ENCODE results near the gene PDE3A. TPM values are rescaled to one million over a fixed set of nuclear protein-coding genes. Genes with fewer than 3 reads are reported as not detected.

Gene PDE3A
- total RNA-seq, 1 experiment from 2014 or later, result not detected

DNA sequence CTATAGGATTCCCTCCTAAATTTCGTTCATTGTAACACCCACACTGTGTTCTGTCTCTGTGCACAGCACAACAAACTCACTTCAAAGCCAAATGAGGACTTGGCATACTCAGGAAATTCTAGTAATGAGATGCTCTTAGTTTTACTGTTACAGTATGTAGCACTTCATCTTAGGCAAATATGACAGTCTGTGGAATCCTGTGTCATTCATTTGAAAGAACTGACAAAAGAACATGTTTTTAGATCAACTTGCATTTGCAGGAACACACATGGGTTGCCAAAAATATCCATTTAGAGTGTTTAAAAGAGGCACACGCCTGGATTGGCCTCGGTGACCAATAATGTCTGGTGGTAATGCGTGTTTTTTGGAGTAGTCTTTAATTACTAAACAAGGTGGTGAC, 56.5 kb downstream of the PDE3A start:
- DNase-seq (ENCODE audit: low spot score), result no peak

DNA sequence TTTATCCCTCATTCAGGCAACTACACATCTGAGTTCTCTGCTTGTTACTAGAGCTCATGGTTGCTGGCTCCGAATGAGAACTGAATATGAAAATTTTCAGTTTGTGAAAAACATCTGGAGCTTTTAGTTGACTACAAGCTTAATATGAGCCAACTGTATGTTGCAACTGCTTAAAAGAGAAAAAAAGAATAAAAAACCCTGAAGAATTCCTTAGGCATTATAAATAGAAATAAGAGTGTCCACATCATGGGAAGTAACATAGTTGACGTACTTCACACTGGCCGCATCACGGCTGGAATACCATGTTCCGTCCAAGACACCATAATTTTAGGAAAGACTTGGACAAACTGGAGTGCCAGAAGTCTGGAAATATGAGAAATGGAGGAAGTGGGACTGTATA, 57.9 kb downstream of the PDE3A start:
- no peak for DNase-seq (ENCODE audit: low spot score)

DNA sequence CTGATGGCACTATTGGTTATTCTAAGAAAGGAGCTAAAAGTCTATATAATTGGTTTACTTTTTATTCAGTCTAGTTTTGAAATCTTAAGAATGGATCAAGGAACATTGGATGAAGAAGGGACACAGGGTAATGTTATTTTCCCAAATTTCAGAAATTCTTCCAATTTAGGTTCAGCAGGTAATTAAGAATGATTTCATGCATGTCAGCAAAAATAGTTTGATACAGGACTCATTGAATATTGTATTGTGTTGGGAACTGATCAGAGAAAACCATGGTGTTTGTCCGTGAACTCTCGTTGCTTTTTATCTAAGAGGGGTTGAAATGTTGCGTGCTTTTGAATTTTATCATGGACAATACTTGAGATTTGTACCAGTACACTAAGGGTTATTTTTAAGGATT, 58.6 kb downstream of the PDE3A start:
- DNase-seq (ENCODE audit: low spot score), result no peak

DNA sequence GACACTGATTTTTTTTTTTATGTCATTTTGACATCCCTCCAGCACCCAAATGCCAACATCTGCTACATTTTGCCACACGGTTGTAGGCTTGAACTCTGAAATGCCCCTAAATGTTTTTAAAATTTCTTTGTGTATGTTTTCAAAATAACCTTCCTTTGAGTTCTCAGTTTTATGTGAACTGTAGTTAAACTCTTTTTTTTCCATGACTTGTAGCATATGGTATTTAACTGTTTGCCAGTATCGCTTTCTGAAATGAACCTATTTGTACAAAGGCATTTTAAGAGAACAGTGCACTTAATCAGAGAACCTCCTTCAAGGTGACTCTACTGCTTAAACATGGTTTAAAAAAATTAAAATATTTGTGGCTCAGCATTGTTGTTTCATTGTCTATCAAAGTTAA, 61.5 kb downstream of the PDE3A start:
- DNase-seq (ENCODE audit: low spot score), result no peak

DNA sequence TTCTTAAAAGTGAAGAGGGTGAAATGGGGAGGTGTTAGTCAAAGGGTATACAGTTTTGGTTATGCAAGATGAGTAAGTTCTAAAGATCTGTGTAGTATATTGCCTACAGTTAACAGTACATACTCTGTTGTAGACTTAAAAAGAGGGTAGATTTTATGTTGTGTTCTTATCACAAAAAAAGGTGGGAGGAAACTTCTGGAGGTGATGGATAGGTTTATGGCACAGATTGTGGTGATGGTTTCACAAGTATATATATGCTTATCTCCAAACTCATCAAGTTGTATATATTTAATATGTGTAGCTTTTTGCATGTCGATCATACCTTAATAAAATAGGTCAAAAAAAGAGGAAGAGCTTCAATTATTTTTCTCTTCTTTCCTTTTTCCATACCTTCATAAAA, 64.0 kb downstream of the PDE3A start:
- no peak for DNase-seq (ENCODE audit: low spot score)

DNA sequence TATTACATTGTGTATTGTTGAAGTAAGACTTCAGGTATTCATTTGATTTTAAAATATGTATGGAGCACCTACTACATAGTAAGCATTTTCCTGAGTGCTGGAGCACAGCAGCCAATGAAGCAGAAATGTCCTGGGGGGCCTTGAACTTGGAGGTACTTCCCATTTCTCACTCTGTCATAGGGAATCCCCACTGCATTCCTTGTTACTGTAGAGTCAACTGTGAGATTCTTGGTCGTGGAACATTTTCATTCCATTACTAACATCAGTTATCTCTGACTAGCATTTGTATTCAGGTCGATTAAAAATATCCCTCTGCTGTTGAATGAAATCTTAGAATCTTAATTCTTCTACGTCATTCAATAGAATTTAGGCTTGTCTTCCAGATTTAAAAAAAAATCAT, 66.7 kb downstream of the PDE3A start:
- DNase-seq (ENCODE audit: low spot score), result peak; percentile 5

DNA sequence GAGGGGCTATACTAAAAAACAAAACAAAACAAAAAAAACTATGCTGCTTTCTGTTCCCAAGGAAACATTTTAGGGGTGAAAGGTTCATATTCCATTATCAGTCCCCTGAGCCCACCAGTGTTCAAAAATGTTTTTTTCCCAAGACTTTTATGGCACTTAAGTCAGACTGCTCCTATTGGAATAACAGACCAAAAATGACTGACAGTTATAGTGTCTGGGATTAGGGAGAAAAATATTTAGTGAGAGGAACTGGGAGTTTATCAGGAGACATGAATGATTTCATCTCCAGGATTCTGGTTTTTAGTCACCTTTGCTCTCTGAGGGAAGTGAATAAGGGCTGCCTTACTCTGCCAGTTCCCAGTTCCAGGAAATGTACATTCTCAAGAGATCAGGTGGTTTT, 68.0 kb downstream of the PDE3A start:
- peak; percentile 5 for DNase-seq (ENCODE audit: low spot score)

DNA sequence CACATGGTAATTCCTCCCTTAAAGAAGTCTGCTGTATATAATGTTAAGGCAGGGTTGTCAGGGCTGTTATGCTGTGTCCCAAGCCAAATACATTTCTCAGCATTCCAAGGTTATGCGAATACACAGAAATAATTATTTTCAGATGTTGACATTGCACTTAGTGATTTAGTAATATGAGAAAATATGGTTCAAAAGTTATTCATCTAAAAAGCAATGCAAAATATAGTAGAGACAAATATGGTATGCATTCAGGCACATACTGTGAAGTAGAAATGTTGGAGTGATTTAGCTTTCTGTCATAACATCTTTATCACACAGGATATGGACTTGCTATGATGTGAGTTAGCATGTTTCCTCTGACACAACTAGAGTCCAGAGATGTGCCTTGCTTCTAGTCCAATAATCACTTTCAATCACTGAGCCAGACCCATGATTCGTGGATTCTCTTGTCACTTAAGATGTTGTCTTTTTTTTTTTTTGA, 70.0 kb downstream of the PDE3A start:
- DNase-seq (ENCODE audit: low spot score), result no peak

DNA sequence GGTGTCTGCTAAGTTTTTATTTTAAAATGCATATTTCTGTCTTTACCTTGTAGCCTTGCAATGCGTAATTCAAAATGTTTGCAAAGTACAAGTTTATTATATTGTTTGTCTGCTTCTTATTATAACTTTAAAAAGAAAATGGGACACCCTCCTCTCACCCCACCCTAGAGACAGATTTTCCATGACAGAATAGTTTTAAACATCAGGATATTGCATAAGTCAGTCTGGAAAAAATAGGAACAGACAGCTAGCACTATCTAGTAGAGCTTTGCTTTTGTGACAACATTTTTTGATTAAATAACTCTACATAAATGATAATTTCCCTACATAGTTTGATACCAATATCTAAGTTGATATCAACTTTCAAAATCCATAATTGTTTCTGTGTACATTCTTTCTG, 71.3 kb downstream of the PDE3A start:
- no peak for DNase-seq (ENCODE audit: low spot score)

DNA sequence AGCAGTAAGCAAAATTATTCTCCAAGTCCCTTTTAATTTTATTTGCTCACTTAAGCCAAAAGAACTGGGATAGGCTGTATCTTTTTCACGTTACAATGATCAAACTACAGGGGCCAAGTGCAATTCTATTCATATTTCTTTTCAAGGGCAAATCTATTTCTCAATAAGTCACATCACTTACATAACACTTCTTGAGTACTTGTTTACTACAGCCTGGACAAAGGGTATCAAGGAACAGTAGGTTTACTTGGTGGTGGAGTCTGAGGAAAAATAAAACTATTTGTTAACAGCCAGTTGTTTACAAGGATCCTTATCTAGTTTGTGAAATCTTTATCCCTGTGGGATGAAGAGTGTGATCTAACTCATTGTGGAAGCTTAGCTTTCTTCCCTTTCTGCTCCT, 72.1 kb downstream of the PDE3A start:
- DNase-seq (ENCODE audit: low spot score), result no peak

DNA sequence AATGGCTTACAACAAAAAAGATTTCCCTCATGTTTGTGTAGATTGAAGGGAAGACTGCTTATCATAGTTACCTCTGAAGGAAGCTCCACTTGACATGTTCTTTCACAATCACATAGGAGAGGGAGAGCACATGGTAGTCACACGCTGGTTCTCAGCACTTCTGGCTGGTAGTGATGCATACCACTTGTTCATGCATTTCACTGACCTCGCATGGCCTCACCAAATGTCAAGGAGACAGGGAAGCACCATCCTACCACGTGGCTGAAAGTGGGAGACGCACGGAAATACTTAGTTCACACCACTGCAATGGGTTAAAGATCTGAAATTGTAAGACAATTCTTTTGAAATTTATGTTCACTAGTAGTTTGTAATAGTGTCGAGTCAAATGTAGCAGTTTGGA, 74.0 kb downstream of the PDE3A start:
- DNase-seq (ENCODE audit: low spot score), result no peak

DNA sequence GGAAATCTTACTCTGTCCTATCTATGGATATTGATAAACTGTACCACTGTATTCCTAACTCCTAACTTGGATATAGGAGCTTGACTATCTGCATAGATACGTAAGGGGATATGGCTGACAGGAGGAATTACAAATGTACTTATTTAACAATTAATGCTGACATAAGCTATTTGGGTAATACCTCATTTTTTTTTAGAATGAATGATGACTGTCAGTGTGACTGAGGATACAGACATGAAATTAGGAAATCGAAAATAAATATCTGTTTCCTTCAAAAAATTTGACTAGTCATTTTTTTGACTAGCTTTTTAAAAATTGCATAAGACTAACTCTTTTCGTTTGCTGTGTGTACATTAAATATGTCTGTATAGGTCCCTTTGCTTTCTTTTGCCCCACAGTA, 74.9 kb downstream of the PDE3A start:
- no peak for DNase-seq (ENCODE audit: low spot score)

DNA sequence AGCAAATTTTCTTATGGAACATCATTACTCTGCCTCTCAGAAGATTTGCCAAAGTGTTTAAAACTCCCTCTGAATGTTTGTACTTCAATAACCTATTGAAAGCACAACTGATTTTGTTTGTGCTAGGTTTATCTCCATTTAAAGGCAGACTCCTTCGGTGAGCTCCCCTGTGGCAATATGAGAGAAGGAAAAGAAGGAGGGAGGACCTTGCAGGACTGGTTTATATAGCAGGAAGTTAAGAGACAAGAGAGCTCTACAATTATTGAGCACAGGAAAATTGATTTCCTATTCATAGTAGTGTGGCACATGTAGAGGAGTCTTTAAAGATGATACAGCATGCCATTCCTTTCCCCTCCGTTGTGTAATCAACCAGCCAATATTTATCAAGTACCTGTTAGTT, 75.5 kb downstream of the PDE3A start:
- DNase-seq (ENCODE audit: low spot score), result no peak

DNA sequence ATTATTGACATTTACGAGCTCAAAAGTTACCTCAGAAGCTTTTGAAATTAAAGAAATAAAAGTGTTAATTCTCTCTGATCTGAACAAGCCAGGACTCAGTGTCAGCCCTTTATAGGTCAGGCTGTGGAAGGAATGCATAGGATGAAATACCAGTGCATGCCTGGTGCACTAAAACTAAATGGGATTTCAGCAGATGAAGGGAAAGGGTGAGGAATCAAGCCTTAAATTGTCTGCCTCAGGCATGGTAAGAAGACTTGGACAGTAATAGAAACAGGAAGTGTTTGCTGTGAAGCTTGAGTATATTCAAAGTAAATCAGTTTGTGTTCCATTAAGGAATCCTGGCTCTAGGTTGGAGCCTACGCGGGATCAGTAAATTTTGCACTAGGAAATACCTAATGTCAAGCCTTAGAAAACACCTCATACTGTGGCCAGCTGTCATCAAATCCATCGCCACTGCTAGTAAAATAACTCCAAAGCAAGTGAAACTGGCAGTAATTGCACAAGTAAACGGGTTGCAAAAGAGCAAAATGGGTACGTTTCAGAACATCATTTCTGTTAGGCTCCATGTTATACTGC, 76.3 kb downstream of the PDE3A start:
- DNase-seq (ENCODE audit: low spot score), result no peak

DNA sequence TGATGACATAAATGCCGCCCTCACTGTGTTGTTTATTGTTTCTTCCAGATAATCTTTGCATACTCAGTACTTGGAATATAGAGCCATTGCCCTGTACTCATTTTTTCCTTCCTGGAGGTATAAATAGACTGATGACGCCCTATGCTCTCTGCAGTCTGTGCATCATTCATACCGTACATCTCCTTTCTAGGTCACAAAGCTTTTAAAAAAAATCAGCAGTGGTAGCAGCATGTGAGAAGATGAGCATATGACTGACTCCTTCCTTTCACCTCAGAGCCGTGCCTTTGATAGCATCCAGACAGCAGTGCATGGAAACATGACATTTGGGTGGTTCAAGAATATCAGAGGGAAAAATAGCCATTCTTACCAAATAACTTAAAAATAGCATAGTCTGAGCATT, 77.3 kb downstream of the PDE3A start:
- DNase-seq (ENCODE audit: low spot score), result no peak

DNA sequence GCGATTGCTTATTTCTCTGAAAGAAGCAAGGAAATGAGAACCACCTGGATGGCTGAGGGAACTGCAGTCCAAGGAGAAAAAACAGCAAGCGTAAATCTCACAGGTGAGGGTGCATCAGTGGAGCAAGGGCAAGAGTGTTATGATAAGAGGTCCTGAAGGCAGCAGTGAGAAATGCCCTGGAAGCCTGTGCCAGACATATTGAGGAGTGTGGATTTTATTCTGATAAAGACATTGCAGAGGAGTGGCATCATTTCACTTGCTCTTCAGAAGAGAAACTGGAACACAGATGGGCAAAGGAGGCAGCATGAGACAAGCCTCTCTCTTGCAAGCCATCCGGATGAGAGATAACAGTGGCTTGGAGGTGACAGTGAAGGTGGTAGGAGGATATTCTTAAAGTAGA, 78.5 kb downstream of the PDE3A start:
- DNase-seq (ENCODE audit: low spot score), result no peak

DNA sequence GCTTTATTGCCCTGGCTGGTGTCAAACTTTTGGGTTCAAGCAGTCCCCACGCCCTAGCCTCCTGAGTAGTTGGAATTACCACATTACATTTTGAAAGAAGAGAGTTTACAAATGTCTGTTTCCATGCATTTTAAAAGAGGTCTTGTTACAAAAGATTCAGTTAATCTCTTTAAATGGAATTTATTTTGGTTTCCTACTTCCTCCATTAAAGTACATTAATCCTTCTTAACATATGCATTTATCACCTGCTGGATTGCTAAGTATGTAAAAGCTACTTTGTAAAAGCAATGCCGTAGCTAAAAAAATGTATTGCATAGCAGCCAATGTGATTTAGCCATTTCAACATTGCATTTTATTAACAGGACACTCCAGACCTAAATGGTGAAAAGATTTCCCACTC, 80.4 kb downstream of the PDE3A start:
- no peak for DNase-seq (ENCODE audit: low spot score)

DNA sequence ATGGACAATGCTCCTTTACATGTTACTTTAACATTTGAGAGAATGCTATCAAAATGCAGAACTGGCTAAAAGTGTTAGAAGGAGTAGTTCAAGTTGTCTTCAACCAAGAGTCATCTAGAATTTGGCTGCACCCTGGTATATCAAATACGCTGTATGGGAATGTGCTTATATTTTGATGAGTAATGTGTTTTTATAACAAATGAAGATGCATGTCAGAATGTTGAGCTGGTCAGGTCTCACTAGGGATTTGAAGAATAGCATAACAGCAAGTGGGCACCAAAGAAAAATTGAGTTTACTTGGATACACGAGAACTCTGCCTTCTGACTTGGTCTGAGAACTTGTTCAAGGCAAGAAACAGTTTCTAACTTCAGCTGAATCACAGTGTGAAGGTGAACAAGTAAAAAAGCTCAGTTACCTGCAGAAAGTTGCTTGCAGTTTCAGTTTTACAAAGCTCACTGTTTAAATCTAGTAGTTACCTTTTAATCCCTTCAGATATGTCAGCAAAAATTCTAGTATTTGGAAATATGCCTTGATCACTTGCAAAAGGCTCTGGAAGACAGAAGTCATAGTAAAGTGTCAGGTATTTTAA, 82.3 kb downstream of the PDE3A start:
- no peak for DNase-seq (ENCODE audit: low spot score)

DNA sequence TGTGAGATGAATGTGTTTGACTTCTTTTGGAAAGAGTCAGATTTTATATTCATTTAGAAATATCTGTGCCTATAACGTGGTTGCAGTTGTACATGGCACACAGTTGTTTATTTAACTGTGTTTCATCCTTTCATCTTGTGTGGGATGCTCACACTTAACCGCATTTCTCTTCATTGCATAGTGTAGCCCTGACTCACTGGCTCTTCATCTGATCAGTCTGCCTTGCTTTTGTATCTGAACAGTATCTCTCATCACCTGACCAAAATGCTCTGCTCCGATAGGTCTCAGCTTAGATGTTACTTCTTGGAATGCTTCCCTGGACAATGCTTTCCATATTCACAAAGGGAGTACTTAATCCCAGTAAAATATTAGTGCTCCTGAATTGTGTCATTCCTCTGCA, 83.4 kb downstream of the PDE3A start:
- DNase-seq (ENCODE audit: low spot score), result peak; percentile 69

DNA sequence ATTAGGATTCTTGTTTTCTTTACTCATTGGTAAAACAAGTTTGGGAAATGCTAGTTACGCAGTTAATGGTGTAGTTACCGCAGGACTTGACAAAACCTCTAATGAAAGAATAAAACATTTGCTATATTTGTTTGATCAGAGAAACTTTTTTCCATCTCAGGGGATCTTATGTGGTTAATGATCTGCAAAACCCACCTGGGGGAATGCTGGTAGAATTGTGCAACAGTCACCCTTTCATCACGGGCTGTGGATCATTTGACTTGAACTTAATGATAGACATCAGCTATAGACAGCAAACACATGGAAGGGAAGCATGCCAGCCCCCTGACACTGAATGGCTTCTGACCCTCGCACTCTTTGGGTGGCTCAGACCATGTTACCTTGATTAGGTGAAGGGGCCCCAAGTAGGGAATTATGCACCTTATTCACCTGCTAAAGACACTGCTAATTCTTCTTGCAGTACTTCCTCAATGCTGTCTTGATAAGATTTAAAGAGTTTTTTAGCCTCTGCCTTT, 84.2 kb downstream of the PDE3A start:
- DNase-seq (ENCODE audit: low spot score), result no peak

DNA sequence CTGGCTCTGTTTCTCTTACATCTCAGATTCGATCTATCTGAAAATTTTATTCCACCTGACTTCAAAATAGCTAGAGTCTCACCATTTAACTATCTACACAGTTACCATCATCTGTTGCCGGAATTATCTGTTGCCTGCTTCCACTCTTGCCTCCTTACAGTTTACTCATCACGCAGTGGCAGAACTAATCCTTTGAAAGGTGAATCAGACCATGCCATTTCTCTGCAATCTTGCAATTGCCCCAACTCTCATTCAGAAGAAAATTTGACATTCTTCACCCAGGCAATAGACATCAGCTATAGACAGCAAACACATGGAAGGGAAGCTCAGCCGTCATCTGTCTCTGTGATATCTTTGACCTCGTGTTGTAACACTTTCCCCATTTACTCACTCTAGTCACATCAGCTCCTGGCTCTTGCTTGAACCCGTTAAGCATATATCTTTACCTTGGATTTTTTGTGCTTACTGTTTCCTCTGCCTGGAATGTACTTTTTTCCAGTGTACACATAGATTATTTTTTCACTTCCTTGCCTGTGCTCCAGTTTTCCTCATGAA, 85.5 kb downstream of the PDE3A start:
- no peak for DNase-seq (ENCODE audit: low spot score)

DNA sequence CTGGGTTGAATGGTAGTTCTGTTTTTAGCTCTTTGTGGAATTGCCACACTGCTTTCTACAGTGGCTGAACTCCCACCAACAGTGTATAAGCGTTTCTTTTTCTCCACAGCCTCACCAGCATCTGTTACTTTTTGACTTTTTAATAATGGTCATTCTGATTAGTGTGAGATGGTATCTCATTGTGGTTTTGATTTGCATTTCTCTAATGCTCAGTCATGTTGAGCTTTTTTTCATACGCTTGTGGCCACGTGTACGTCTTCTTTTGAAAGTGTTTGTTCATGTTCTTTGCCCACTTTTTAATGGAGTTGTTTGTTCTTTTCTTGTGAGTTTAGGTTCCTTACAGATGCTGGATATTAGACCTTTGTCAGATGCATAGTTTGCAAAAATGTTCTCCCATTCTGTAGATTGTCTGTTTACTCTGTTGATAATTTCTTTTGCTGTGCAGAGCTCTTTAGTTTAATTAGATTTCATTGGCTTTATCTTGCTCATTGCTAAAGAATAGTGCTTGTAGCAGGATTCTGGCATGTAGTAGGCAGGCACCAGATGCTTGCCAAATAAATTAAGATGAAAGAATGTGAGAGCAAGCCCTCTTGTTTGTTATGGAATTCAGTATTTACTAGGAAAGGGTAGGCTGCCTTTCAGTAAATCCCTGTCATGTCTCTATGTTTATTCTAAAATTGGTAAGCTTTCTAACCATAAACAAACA, 86.8 kb downstream of the PDE3A start:
- DNase-seq (ENCODE audit: low spot score), result no peak

DNA sequence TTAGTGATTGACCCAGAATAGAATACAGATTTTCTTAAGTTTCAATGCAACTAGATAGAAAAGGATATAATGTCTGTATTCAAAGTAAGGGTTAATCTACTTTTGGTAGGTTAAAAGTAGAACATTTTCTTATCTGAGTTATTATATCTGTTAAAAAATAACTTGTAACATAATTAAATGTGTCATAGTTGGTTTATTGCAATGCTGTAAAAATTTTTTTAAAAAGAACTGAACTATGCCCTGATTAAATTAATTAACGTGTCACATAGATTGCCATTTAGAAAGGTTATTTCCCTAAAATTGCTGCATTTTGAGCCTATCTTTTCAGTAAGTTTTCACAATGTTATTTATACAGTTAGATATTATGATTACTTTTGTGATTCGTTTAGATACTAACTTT, 89.2 kb downstream of the PDE3A start:
- no peak for DNase-seq (ENCODE audit: low spot score)
